Right lobe of liver (tissue), 6 donors: ENCODE data around the gene SLC26A11. TPM values are rescaled to one million over a fixed set of nuclear protein-coding genes. Genes with fewer than 3 reads are reported as not detected.

Experiments used
- ATAC-seq, 4 donors: fragments of 200-7000 bp; cut with Tn5 transposase; one replicate each; pipeline ENCODE4 v1.9.1; 2020; ENCODE audit warnings: mild to moderate bottlenecking in 4 of 4, moderate library complexity in 4 of 4
- DNase-seq, 3 donors: peaks; one replicate each; pipeline ENCODE4 v3.0.0-alpha.2; 2020
- H3K27ac ChIP-seq, 3 donors: fragments of 200-600 bp; one replicate each; pipeline ENCODE4 v1.8.0; 2022
- H3K27me3 ChIP-seq, 2 donors: fragments of 200-600 bp; one replicate each; pipeline ENCODE4 v1.8.0; 2022
- H3K36me3 ChIP-seq, 4 donors: fragments of 200-600 bp; sonication (generic) in 1 of 4; one replicate each; pipeline versions ENCODE4 v1.5.1 to v1.8.0; 2017 to 2022; ENCODE audit warnings: control low read depth in 1 of 4
- H3K4me1 ChIP-seq, 4 donors: fragments of 200-600 bp; sonication (generic) in 1 of 4; one replicate each; pipeline versions ENCODE4 v1.5.1 to v1.8.0; 2017 to 2022; ENCODE audit warnings: control low read depth in 1 of 4
- H3K4me3 ChIP-seq, 3 donors: fragments of 200-600 bp; one replicate each; pipeline ENCODE4 v1.8.0; 2022
- H3K9me3 ChIP-seq, 4 donors: fragments of 200-600 bp; sonication (generic) in 1 of 4; one replicate each; pipeline versions ENCODE4 v1.5.1 to v1.8.0; 2017 to 2022; ENCODE audit warnings: control low read depth in 1 of 4
- POLR2A ChIP-seq: fragments of 450-650 bp; IDR thresholded peaks from one replicate; pipeline ENCODE4 v1.6.1; 2017; ENCODE audit warnings: antibody characterized with exemption, mild to moderate bottlenecking
- WGBS: methylation state at CpG from one replicate; pipeline ENCODE4 v1.1.6; 2018; ENCODE audit warnings: low coverage, low lambda C conversion rate; ENCODE audit not compliant: insufficient coverage; ENCODE audit errors: missing lambda C conversion rate; 5-methylcytosine and 5-hydroxymethylcytosine counted together
- intact Hi-C, 2 donors: fragments of 100-400 bp; cut with DNase I; formaldehyde crosslinking; loops; one replicate each; pipeline versions ENCODE4 v1.11.2 to v1.14.1; 2022
- total RNA-seq, 6 experiments: library from RNA; depleted of rRNA in 2 of 6; stranded (reverse); fragments of >200 nt in 2 of 6; fragmentation: NEBNext Ultra II Directional in 3 of 6; extraction: Animal tissue kit (Norgen Biotek cat#: 25700) in 3 of 6; gene quantifications; one replicate each; pipeline versions ENCODE4 v1.1.0 to v1.2.4, GENCODE V29; 2016 to 2023
- TF ChIP-seq, protein P1 (sequence below), 4 donors: fragments of 200-600 bp in 3 of 4; fragments of 450-650 bp in 1 of 4; IDR thresholded peaks; one replicate each; pipeline versions ENCODE4 v1.5.1 to v1.8.0; 2016 to 2022; ENCODE audit warnings: antibody characterized with exemption in 4 of 4, mild to moderate bottlenecking in 2 of 4
- donor health status: DM: no; HTN: yes; CAD: no.
- donor health status: DM: no; HTN: no; CAD: no.
- donor health status: DM: no; HTN: no; CAD: no.
- donor health status: DM: no; HTN: yes; CAD: no.
- donor health status: DM: no; HTN: yes; CAD: no.

Gene SLC26A11
- total RNA-seq, 6 experiments from 2014 or later: 5.8 to 9.8 (median 6.5) TPM

DNA sequence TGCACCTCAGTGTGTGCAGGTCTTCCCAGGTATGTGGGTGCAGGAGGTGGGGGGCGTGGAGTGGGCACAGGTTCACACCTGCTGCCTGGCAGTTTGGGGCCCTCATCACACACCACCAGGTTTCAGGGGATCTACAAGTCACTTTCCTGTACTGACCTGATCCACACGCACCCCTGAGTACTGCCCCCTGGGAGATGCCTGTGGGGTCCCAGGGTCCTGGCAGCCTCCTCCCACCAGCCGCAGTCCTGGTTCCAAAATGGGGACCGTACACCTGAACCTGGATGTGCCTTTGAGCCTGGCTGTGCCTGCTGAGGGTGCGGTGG is 66.4 kb downstream of the SLC26A11 start:
- TF ChIP-seq, protein P1, sequence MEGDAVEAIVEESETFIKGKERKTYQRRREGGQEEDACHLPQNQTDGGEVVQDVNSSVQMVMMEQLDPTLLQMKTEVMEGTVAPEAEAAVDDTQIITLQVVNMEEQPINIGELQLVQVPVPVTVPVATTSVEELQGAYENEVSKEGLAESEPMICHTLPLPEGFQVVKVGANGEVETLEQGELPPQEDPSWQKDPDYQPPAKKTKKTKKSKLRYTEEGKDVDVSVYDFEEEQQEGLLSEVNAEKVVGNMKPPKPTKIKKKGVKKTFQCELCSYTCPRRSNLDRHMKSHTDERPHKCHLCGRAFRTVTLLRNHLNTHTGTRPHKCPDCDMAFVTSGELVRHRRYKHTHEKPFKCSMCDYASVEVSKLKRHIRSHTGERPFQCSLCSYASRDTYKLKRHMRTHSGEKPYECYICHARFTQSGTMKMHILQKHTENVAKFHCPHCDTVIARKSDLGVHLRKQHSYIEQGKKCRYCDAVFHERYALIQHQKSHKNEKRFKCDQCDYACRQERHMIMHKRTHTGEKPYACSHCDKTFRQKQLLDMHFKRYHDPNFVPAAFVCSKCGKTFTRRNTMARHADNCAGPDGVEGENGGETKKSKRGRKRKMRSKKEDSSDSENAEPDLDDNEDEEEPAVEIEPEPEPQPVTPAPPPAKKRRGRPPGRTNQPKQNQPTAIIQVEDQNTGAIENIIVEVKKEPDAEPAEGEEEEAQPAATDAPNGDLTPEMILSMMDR (IDR thresholded peaks at IDR 0.05): no peak
- TF ChIP-seq POLR2A: no peak
- DNase-seq (peak in 1 of 3 donors; percentile 49), ATAC-seq (no peak)
- Histone ChIP-seq H3K27me3 (no peaks in the 10 kb centered on the region), H3K36me3 (peaks cover 0 to 40% (median 17%) of the 10 kb centered on the region in 4 donors), H3K4me1 (no peaks in the 10 kb centered on the region), H3K27ac (no peak overlapping the region), H3K4me3 (no peak overlapping the region), H3K9me3 (no peaks in the 10 kb centered on the region)
- WGBS: 100% methylated on average over 3 of the region's 5 CpGs
- intact Hi-C loops: no loop called here

DNA sequence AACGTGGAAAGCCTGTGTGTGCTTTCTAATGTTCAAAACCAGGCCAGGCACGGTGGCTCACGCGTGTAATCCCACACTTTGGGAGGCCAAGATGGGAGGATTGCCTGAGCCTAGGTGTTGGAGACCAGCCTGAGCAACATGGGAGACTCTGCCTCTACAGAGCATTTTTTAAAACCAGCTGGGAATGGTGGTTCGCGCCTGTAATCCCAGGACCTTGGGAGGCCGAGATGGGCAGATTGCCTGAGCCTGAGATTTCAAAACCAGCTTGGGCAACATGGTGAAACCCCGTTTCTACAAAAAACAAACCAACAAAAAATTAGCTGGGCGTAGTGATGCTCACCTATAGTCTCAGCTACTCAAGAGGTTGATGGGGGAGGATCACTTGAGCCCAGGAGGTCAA is 66.8 kb downstream of the SLC26A11 start:
- 74% methylated on average over 7 of the region's 9 CpGs for WGBS
- TF ChIP-seq, protein P1 (IDR thresholded peaks at IDR 0.05): no peak
- no peak for TF ChIP-seq POLR2A
- Histone ChIP-seq H3K27me3 (no peaks in the 10 kb centered on the region), H3K9me3 (no peaks in the 10 kb centered on the region), H3K27ac (no peak overlapping the region), H3K4me3 (no peak overlapping the region), H3K4me1 (peaks cover 0 to 4% (median under 1%) of the 10 kb centered on the region in 4 donors), H3K36me3 (peaks cover 0 to 41% (median 22%) of the 10 kb centered on the region in 4 donors)
- intact Hi-C loops: no loop called here
- DNase-seq (peak in 1 of 3 donors; percentile 20), ATAC-seq (no peak)

DNA sequence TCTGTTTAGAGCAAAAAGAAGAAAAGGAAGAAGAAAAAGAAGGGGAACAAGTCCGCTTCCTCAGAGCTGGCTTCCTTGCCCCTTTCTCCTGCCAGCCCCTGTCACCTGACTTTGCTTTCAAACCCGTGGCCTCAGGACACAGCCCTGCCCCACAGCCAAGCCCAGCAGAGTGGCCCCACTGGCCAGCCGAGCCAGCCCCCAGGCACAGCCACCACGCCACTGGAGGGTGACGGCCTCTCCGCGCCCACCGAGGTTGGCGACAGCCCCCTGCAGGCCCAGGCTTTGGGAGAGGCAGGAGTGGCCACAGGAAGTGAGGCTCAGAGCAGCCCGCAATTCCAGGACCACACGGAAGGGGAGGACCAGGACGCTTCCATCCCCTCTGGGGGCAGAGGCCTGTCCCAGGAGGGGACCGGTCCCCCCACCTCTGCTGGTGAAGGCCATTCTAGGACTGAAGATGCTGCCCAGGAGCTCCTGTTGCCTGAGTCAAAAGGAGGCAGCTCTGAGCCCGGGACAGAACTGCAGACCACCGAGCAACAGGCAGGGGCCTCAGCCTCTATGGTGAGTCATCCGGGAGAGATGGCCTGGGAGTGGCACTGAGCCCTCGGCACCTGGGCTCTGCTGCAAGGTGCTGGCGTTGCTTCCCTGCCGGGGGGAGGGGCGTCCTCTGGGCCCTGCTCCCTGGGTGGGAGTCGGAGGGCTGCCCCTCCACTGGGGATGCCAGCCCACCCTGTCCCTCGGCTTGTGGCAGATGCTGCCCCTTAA is 67.8 kb downstream of the SLC26A11 start:
- DNase-seq (peak in 1 of 3 donors; percentile 48), ATAC-seq (peak; percentile 4 to 20 (median 8))
- intact Hi-C loops: no loop called here
- Histone ChIP-seq H3K27ac (no peak overlapping the region), H3K36me3 (peaks cover 0 to 49% (median 25%) of the 10 kb centered on the region in 4 donors), H3K27me3 (no peaks in the 10 kb centered on the region), H3K4me1 (peaks cover 0 to 8% (median 4%) of the 10 kb centered on the region in 4 donors), H3K4me3 (no peak overlapping the region), H3K9me3 (no peaks in the 10 kb centered on the region)
- 76% methylated on average over 4 of the region's 22 CpGs for WGBS
- TF ChIP-seq, protein P1 (IDR thresholded peaks at IDR 0.05): no peak

DNA sequence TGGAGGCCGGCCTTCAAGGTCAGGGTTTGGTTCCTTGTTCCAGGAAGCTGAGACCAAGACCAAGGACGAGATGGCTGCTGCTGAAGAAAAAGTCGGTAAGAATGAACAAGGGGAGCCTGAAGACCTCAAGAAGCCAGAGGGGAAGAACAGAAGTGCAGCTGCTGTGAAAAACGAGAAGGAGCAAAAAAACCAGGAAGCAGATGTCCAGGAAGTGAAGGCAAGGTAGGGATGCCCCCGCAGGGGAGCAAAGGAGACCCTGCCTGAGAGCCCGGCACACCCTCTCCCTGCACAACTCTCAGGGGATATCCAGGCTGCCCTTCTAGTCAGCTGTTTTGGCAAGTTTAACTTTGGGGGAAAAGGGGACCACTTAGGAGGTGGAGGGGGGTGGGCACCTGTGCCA is 69.4 kb downstream of the SLC26A11 start:
- TF ChIP-seq, protein P1 (IDR thresholded peaks at IDR 0.05): no peak
- no peak for TF ChIP-seq POLR2A
- ATAC-seq: no peak
- peaks cover 0 to 63% (median 28%) of the 10 kb centered on the region in 4 donors for H3K36me3 ChIP-seq

More for the DNA sequence above, 69.4 kb downstream of the SLC26A11 start:
- WGBS: 47% methylated on average over 6 of the region's 6 CpGs
- H3K27ac ChIP-seq: no peak overlapping the region
- no peak overlapping the region for H3K4me3 ChIP-seq
- H3K4me1 ChIP-seq: peaks cover 0 to 8% (median 4%) of the 10 kb centered on the region in 4 donors
- H3K9me3 ChIP-seq: no peaks in the 10 kb centered on the region
- no peaks in the 10 kb centered on the region for H3K27me3 ChIP-seq
- intact Hi-C loops: no loop called here
- no peak for DNase-seq
